Measurements from ENCODE around the gene DNAH6. TPM values are rescaled to one million over a fixed set of nuclear protein-coding genes. Genes with fewer than 3 reads are reported as not detected.
A peak's percentile ranks its signal among the peaks of the same experiment; 100 is the strongest.

Gene DNAH6
- total RNA-seq, 1 experiment from 2014 or later: 0.39 TPM

GRCh38 chr2:84800194-84800805 lies 284.0 kb downstream of the DNAH6 start:
- Mint-ChIP-seq H3K36me3 (peaks cover 13% of the 10 kb centered on the region), H3K9me3 (peaks cover 20% of the 10 kb centered on the region), H3K4me3 (no peak overlapping the region; the same call in 1 of the 2 replicates), H3K27ac (peak overlapping the region; percentile 2; the same call in 1 of the 2 replicates), H3K27me3 (ENCODE audit: low read depth) (peaks cover 5% of the 10 kb centered on the region; the same call in 1 of the 2 replicates), H3K4me1 (peaks cover 21% of the 10 kb centered on the region)
- TF ChIP-seq, protein P1, sequence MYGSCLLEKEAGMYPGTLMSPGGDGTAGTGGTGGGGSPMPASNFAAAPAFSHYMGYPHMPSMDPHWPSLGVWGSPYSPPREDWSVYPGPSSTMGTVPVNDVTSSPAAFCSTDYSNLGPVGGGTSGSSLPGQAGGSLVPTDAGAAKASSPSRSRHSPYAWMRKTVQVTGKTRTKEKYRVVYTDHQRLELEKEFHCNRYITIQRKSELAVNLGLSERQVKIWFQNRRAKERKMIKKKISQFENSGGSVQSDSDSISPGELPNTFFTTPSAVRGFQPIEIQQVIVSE (CRISPR knock-in tag; IDR thresholded peaks at IDR 0.05; ENCODE audit: borderline replicate concordance): no peak
- TF ChIP-seq ELF4 (CRISPR knock-in tag; IDR thresholded peaks at IDR 0.05; ENCODE audit: low read depth) (no peak), ZNF281 (CRISPR knock-in tag; IDR thresholded peaks at IDR 0.05) (no peak), ATF6 (CRISPR knock-in tag; IDR thresholded peaks at IDR 0.05) (no peak), ERG (CRISPR knock-in tag; IDR thresholded peaks at IDR 0.05) (no peak), ZNF219 (CRISPR knock-in tag; IDR thresholded peaks at IDR 0.05; ENCODE audit: borderline replicate concordance) (no peak), IRF2 (CRISPR knock-in tag; IDR thresholded peaks at IDR 0.05; ENCODE audit: borderline replicate concordance, low read depth) (no peak), CBFB (CRISPR knock-in tag; IDR thresholded peaks at IDR 0.05; ENCODE audit: low read depth) (no peak), CREB1 (CRISPR knock-in tag; IDR thresholded peaks at IDR 0.05) (no peak), FOXK1 (CRISPR knock-in tag; IDR thresholded peaks at IDR 0.05) (no peak), ZNF512 (CRISPR knock-in tag; IDR thresholded peaks at IDR 0.05; ENCODE audit: borderline replicate concordance) (no peak), ZNF396 (CRISPR knock-in tag; IDR thresholded peaks at IDR 0.05; ENCODE audit: borderline replicate concordance) (no peak), ESRRA (CRISPR knock-in tag; IDR thresholded peaks at IDR 0.05; ENCODE audit: borderline replicate concordance) (no peak), ZBTB21 (CRISPR knock-in tag; IDR thresholded peaks at IDR 0.05; ENCODE audit: borderline replicate concordance) (no peak), MAX (CRISPR knock-in tag; IDR thresholded peaks at IDR 0.05) (no peak), ZNF416 (CRISPR knock-in tag; IDR thresholded peaks at IDR 0.05) (no peak), TP53 (CRISPR knock-in tag; IDR thresholded peaks at IDR 0.05) (no peak), AR (CRISPR knock-in tag; IDR thresholded peaks at IDR 0.05) (no peak)
- TF ChIP-seq, protein P2, sequence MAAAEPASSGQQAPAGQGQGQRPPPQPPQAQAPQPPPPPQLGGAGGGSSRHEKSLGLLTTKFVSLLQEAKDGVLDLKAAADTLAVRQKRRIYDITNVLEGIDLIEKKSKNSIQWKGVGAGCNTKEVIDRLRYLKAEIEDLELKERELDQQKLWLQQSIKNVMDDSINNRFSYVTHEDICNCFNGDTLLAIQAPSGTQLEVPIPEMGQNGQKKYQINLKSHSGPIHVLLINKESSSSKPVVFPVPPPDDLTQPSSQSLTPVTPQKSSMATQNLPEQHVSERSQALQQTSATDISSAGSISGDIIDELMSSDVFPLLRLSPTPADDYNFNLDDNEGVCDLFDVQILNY (CRISPR knock-in tag; IDR thresholded peaks at IDR 0.05): no peak
- TF ChIP-seq, protein P3, sequence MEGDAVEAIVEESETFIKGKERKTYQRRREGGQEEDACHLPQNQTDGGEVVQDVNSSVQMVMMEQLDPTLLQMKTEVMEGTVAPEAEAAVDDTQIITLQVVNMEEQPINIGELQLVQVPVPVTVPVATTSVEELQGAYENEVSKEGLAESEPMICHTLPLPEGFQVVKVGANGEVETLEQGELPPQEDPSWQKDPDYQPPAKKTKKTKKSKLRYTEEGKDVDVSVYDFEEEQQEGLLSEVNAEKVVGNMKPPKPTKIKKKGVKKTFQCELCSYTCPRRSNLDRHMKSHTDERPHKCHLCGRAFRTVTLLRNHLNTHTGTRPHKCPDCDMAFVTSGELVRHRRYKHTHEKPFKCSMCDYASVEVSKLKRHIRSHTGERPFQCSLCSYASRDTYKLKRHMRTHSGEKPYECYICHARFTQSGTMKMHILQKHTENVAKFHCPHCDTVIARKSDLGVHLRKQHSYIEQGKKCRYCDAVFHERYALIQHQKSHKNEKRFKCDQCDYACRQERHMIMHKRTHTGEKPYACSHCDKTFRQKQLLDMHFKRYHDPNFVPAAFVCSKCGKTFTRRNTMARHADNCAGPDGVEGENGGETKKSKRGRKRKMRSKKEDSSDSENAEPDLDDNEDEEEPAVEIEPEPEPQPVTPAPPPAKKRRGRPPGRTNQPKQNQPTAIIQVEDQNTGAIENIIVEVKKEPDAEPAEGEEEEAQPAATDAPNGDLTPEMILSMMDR (IDR thresholded peaks at IDR 0.05): no peak
- CTCF ChIA-PET: interaction anchor here (0.8 to 1.4 kb wide), 2 partner anchors 59 to 82 kb away, joined by 3 to 4 read pairs; no protein-coding TSS in a partner anchor
- POLR2A ChIA-PET: no interaction called here
- DNase-seq (ENCODE audit: low spot score) (no peak), ATAC-seq (peak; percentile 46; the same call in 1 of the 2 replicates)

All from WTC11 (cell line).